Stimulated activated CD4-positive, alpha-beta T cell treated with anti-CD3 and anti-CD28 coated beads, Interleukin-4, amount 100 ng/mL, for 1 hour (primary cell): ENCODE data around the gene MT1F.
"Not testable (repeated sequence)": the region's sequence is repeated elsewhere in the genome, so short reads cannot be mapped to it uniquely, and the experiment has no call there.

Source experiments
- DNase-seq: peaks from one replicate; pipeline ENCODE4 v3.0.0-alpha.2; 2020

Gene MT1F

GRCh38 chr16:56673921-56674320 is 16.2 kb downstream of the MT1F start:
- peak; percentile 20 for DNase-seq

GRCh38 chr16:56674570-56674969 is 16.8 kb downstream of the MT1F start:
- DNase-seq, result not testable (repeated sequence)

GRCh38 chr16:56675685-56676210 is 18.0 kb downstream of the MT1F start:
- DNase-seq, result peak; percentile 70

GRCh38 chr16:56677474-56677873 is 19.7 kb downstream of the MT1F start:
- no peak for DNase-seq

GRCh38 chr16:56679078-56679730 is 21.4 kb downstream of the MT1F start:
- DNase-seq, result no peak

- no peak for DNase-seq
These were observed 22.1 kb downstream of the MT1F start for GRCh38 chr16:56679818-56680217.

GRCh38 chr16:56681939-56682702 is 24.4 kb downstream of the MT1F start, which contains the start of gene MT1X:
TSS of gene MT1X (plus strand) at chr16:56682470. CDS start at chr16:56682541, 71 bp downstream.
- DNase-seq, result peak; percentile 92

- DNase-seq, result no peak
These were observed 25.1 kb downstream of the MT1F start for GRCh38 chr16:56682703-56683397.

- DNase-seq, result no peak
These were observed 25.8 kb downstream of the MT1F start for GRCh38 chr16:56683424-56684172.

- DNase-seq, result no peak
These were observed 26.6 kb downstream of the MT1F start for GRCh38 chr16:56684256-56684925.

- no peak for DNase-seq
These were observed 27.3 kb downstream of the MT1F start for GRCh38 chr16:56684926-56685590.

GRCh38 chr16:56686758-56687157 is 29.0 kb downstream of the MT1F start:
- no peak for DNase-seq

- no peak for DNase-seq
These were observed 31.0 kb downstream of the MT1F start for GRCh38 chr16:56688762-56689161.

GRCh38 chr16:56689171-56689570 is 31.4 kb downstream of the MT1F start:
- DNase-seq, result no peak

GRCh38 chr16:56690420-56691122 is 32.8 kb downstream of the MT1F start:
- no peak for DNase-seq

- DNase-seq, result no peak
These were observed 34.1 kb downstream of the MT1F start for GRCh38 chr16:56691885-56692284.

- no peak for DNase-seq
These were observed 37.5 kb downstream of the MT1F start for GRCh38 chr16:56695246-56695645.

- DNase-seq, result no peak
These were observed 39.8 kb downstream of the MT1F start for GRCh38 chr16:56697456-56698155.

- DNase-seq, result no peak
These were observed 42.4 kb downstream of the MT1F start for GRCh38 chr16:56700195-56700594.

GRCh38 chr16:56700631-56701030 is 42.9 kb downstream of the MT1F start:
- DNase-seq, result no peak
